Breast epithelium (tissue), 3 donors: ENCODE measurements around the gene GGPS1.
"Not testable (repeated sequence)": the region's sequence is repeated elsewhere in the genome, so short reads cannot be mapped to it uniquely, and the experiment has no call there.

ENCODE experiments used
- POLR2A ChIP-seq: fragments of 450-650 bp; IDR thresholded peaks from one replicate; pipeline ENCODE4 v1.6.1; 2016; ENCODE audit warnings: antibody characterized with exemption, mild to moderate bottlenecking, moderate library complexity
- POLR2AphosphoS5 ChIP-seq, 3 donors: sonication (generic); formaldehyde crosslinking; IDR thresholded peaks; one replicate each; pipeline ENCODE4 v1.6.1; 2017; ENCODE audit warnings: antibody characterized with exemption in 3 of 3
- TF ChIP-seq, protein P1 (sequence below), 3 donors: fragments of 450-650 bp; IDR thresholded peaks; one replicate each; pipeline ENCODE4 v1.5.1; 2016 to 2017; ENCODE audit warnings: antibody characterized with exemption in 3 of 3, mild to moderate bottlenecking in 3 of 3, moderate library complexity in 3 of 3

DNA sequence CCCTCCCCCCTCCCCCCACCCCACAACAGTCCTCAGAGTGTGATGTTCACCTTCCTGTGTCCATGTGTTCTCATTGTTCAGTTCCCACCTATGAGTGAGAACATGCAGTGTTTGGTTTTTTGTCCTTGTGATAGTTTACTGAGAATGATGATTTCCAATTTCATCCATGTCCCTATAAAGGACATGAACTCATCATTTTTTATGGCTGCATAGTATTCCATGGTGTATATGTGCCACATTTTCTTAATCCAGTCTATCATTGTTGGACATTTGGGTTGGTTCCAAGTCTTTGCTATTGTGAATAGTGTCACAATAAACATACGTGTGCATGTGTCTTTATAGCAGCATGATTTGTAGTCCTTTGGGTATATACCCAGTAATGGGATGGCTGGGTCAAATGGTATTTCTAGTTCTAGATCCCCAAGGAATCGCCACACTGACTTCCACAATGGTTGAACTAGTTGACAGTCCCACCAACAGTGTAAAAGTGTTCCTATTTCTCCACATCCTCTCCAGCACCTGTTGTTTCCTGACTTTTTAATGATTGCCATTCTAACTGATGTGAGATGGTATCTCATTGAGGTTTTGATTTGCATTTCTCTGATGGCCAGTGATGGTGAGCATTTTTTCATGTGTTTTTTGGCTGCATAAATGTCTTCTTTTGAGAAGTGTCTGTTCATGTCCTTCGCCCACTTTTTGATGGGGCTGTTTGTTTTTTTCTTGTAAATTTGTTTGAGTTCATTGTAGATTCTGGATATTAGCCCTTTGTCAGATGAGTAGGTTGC is 53.8 kb downstream of the GGPS1 start:
- not testable (repeated sequence) for TF ChIP-seq POLR2A; POLR2AphosphoS5 (IDR thresholded peaks at IDR 0.05)
- TF ChIP-seq, protein P1, sequence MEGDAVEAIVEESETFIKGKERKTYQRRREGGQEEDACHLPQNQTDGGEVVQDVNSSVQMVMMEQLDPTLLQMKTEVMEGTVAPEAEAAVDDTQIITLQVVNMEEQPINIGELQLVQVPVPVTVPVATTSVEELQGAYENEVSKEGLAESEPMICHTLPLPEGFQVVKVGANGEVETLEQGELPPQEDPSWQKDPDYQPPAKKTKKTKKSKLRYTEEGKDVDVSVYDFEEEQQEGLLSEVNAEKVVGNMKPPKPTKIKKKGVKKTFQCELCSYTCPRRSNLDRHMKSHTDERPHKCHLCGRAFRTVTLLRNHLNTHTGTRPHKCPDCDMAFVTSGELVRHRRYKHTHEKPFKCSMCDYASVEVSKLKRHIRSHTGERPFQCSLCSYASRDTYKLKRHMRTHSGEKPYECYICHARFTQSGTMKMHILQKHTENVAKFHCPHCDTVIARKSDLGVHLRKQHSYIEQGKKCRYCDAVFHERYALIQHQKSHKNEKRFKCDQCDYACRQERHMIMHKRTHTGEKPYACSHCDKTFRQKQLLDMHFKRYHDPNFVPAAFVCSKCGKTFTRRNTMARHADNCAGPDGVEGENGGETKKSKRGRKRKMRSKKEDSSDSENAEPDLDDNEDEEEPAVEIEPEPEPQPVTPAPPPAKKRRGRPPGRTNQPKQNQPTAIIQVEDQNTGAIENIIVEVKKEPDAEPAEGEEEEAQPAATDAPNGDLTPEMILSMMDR (IDR thresholded peaks at IDR 0.05) = not testable (repeated sequence)
